OCI-LY7 (cell line): ENCODE measurements around the gene NDUFC1.

Experiments
- EZH2phosphoT487 ChIP-seq: fragments of 200-600 bp; sonication (generic); IDR thresholded peaks from 2 replicates; pipeline ENCODE4 v1.6.1; 2018; ENCODE audit warnings: low read depth, borderline replicate concordance, mild to moderate bottlenecking, mixed run types, antibody characterized with exemption, low read length, moderate library complexity, mixed read lengths
- TF ChIP-seq, protein P1 (sequence below): fragments of 200-600 bp; sonication (generic); conservative IDR thresholded peaks from 2 replicates; pipeline ENCODE4 v1.5.1; 2014; ENCODE audit warnings: mild to moderate bottlenecking, antibody characterized with exemption, low read length, moderate library complexity, mixed read lengths

DNA sequence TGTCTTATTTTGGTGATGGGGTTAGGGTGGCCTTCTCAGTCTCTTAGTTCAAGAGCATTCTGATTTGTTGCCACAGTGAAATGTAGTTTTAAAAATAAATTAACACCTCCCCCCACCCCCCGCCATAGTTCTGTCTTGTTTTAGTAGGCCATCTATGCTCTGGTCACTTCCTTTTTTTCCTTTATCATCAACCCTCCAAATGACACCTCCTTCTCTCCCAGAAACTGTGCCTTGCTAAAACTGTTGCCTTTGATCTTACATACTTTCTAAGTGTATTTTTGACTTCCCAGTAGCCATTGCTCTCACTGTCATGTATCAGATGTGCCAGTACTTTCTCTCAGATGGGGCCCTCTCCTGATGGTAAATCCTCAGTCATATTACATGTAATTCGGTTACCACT is 14.5 kb upstream of the NDUFC1 start:
- TF ChIP-seq, protein P1, sequence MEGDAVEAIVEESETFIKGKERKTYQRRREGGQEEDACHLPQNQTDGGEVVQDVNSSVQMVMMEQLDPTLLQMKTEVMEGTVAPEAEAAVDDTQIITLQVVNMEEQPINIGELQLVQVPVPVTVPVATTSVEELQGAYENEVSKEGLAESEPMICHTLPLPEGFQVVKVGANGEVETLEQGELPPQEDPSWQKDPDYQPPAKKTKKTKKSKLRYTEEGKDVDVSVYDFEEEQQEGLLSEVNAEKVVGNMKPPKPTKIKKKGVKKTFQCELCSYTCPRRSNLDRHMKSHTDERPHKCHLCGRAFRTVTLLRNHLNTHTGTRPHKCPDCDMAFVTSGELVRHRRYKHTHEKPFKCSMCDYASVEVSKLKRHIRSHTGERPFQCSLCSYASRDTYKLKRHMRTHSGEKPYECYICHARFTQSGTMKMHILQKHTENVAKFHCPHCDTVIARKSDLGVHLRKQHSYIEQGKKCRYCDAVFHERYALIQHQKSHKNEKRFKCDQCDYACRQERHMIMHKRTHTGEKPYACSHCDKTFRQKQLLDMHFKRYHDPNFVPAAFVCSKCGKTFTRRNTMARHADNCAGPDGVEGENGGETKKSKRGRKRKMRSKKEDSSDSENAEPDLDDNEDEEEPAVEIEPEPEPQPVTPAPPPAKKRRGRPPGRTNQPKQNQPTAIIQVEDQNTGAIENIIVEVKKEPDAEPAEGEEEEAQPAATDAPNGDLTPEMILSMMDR: no peak
- no peak for TF ChIP-seq EZH2phosphoT487
